Measurements from ENCODE around the gene SLC38A5.
"Not testable (repeated sequence)": the region's sequence is repeated elsewhere in the genome, so short reads cannot be mapped to it uniquely, and the experiment has no call there.

SLC38A5 gene

DNA sequence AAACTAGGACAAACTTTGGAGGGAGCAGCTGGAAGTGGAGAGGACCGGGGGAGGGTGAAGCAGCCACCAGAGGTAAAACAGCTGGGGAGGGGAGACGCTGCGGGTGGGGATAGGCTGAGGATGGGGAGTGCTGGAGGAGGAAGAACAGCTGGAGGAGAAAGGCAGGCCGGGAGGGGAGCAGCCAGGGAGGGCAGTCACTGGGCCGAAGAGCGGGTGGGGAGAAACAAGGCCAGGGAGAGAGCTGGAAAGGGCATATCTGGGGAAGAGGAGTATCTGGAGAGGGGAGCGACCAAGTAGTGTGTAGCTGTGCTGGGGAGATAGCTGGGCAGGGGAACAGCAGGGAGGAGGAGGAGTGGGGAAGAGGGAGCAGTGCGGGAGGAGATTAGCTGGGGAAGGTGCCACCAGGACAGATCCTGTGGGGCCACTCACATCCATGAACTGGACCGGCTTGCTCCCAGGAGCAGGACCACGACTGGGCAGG lies 2.7 kb downstream of the SLC38A5 start:
- no peak for DNase-seq

DNA sequence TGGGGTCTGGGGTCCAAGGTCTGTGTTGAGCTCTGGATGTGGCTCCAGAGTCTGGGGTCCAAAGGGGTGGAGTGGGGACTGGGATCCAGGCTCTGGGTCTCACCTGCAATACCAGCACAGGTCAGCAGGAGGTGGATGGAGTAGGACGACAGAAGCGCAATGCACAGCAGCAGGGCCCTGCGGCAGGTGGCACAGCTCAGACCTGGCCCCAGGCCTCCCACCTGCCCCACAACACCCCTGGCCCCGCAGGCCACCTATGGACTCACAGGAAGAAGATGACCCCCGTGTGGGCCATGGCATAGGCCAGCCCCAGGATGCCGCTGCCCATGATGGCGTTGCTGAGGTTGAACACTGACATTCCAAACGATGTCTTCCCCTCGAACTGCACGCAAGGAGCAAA lies 3.4 kb downstream of the SLC38A5 start:
- no peak for DNase-seq

DNA sequence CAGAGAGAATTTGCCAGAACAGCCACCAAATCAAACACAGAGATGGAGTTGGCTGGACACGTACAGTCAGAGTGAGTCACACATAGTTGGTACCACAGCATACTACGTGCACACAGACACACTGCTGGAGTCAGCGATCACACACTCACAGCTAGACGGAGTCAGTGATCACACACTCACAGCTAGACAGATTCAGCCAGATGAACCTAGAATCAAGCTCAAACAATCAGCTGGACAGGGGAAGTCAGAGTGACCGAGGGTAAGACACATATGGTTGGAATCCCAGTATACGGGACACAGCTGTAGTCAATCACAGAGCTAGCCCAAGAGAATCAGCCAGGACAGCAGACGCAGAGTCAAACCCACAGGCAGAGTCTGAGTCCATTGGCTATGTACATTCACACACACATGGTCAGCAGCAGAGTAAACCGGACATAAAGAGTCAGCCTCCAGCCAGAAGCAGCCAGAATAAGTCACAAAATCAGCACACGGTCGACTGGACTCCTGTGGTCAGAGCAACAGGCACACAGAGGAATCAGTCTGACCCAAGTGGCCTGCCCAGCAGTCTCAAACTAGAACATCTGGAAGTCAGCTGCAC lies 4.6 kb downstream of the SLC38A5 start:
- DNase-seq = peak; percentile 6

DNA sequence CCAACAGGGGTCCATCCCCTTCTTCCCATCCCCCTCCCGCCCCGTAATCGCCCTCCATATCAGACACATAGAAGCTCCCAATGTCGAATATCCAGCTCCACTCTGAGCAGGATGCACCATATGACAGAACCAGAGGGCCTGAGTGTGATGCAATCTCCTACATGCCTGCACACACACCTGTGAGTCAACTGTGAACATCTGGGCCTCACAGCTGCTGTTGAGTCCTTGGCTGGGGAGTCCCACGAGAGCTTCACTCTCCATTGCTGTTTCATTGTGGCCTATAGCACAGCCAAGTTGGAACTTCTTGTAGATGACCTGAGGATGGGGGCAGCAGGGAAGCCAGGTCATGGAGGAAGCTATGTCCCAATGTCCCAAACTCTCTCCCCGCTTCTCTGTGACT lies 8.2 kb downstream of the SLC38A5 start:
- DNase-seq = no peak

DNA sequence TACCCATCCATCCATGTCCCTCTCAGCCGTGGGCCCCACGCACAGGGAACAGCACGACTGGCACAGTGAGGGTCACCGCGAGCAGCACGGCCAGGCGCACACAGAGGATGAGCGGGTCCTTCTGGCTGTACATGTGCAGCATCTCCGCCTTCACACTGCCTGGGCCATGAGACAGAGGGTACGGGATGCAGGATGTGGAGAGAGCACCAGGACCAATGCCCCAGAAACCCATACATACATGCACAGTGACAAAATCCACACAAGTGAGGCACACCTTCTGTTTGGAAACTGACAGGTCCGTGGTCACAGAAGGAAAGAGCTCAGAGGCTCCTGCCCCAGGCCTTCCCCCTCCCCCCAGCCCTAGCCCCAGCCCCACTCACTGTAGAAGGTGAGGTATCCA lies 9.5 kb downstream of the SLC38A5 start:
- no peak for DNase-seq

DNA sequence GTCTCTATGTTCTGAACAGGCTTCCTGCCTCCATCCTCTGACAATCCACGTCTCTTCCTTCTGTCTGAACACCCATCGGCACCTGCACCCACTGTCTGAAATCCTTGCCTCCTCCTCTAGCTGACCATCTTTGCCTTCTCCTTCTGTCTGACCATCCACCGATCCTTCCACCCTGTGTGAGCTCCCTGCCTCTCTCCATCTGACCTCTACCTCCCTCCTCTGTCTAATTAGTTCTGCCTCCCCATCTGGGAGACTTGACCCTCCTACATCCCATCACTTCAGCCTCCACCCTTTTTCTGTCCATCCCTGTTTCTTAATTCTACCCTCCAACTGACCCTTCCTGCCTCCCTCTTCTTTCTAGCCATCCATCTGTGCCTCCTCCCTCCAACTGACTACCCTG lies 10.0 kb downstream of the SLC38A5 start:
- DNase-seq = no peak

DNA sequence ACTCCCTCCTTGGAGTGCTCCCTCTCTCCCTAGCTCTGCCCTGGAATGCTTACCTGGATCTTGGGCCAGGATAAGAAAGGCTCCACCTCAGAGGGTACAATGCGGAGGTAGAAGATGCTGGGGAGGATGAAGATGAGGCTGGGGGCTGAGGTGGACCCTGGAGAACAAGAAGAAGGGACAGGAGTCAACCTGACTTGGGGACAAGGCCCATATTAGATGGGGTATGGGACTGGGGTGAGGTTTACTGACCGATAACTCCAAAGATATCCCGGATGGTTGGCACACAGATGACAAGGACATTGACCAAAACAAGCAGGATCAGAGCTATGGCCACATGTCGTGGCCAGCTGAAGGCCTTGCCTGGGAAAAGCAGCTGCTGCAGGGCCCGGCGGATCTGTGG lies 10.6 kb downstream of the SLC38A5 start:
- no peak for DNase-seq

DNA sequence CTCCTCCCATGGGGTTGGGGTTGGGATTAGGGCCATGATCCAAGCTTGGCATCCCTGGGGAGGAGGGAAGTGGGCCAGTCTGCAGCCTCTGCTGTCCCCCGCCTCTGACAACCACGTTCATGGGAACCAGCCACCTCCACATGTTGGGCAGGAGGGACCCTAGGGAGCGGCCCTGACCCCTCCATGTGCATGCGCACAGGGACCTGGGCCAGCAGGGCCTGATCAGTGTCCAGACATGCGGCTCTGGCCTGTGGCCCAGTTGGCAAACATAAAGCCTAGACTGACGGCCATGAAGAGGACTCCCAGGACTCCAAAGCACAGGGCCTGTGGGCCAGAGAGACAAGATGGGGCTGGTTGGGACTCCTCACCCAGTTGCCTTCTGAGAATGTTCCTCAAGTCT lies 11.3 kb downstream of the SLC38A5 start:
- DNase-seq = no peak

DNA sequence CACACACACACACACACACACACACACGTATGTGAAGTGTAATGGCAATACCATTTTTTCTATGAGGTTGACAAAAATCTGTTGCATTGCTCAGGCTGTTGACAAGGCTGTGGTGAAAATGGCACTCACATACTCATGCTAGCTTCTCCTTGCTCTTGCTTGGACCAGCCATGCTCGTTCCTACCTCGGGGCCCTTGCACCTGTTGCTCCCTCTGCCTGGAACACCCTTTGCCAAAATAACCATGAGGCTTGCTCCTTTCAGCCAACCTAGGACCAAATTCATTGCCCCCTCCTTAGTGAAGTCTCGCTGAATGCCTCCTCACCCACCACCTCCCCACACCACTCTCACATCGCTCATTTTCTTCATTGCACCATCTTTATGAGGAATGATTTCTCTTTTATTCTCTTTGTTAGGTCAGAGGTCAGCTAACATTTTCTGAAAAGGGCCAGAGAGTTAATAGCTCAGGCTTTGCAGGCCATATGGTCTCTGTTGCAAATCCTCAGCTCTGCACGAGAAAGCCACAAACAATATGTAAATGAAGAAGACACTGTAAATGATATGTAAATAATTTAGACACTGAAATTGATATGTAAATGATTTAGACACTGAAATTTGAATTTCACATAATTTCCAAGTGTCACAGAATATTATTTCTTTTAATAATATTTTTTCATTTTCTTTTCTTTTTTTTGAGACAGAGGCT lies 13.3 kb downstream of the SLC38A5 start:
- DNase-seq = no peak

DNA sequence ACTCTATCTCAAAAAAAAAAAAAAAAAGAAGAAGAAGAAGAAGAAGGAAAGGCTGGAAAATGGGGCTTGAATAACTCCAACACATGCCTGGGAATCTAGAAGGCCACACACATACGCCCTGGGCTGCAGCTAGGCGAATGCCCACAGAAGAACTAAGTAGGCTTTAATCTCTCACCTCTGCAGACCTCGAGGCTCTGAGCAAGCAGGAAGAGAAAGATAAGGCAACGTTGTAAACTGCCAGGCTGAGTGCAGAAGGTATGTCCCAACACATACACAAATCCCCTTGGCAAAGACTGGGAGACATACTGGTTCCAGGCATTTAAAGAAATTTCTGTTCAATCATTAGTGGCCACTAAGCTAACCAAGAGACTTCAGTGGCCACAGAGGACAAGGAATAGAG lies 18.4 kb downstream of the SLC38A5 start:
- no peak for DNase-seq

DNA sequence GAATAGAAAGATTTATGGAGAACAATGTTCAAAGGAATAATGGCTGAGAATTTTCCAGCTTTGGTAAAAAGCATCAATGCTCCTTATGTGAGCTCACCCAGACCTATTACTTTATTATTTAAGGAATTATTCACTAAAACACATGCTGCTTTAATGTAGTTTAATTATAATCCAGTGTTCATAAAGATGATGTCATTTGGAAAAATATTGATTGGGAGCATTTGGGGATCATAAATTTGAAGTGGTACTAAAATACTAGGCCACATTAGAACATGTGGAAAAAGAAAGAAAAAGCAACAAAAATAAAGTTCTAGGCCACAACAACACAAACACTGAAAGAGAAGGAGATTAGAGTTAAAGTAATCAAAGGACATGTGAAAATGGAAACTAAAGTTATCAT lies 20.0 kb downstream of the SLC38A5 start:
- no peak for DNase-seq

DNA sequence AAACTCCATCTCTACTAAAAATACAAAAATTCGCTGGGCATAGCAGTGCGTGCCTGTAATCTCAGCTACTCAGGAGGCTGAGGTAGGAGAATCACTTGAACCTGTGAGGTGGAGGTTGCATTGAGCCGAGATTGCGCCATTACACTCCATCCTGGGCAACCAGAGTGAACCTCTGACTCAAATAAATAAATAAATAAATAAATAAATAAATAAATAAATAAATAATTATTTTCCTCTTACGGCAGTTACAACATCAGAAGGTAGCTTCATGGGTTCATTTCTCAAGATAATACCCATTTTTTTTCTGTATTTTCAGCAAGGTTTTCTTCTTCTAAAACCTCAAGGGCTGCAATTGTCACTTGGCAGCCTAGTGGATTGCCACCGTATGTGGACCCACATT lies 22.9 kb downstream of the SLC38A5 start:
- not testable (repeated sequence) for DNase-seq

DNA sequence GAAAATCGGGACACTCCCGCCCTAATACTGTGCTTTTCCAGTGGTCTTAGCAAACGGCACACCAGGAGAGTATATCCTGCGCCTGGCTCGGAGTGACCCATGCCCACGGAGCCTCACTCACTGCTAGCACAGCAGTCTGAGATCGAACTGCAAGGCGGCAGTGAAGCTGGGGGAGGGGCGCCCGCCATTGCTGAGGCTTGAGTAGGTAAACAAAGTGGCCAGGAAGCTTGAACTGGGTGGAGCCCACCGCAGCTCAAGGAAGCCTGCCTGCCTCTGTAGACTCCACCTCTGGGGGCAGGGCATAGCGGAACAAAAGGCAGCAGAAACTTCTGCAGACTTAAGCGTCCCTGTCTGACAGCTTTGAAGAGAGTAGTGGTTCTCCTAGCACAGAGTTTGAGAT lies 36.3 kb downstream of the SLC38A5 start:
- DNase-seq = not testable (repeated sequence)

DNA sequence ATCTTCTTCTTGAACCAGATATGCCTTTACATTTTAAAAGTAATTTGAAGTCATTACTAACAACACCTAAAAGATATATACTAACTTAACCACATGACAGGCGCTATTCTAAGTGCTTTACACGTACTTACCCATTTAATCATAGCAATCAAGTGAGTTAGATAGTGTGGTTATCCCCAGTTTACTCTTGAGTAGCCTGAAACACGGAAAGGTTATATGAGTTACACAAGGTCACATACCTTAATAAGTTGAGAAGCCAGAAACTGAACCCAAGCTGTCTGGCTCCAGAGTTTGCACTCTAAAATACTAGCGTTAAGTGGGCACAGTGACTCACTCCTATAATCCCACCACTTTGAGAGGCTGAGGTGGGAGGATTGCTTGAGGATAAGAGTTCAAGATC lies 39.9 kb downstream of the SLC38A5 start:
- not testable (repeated sequence) for DNase-seq

DNA sequence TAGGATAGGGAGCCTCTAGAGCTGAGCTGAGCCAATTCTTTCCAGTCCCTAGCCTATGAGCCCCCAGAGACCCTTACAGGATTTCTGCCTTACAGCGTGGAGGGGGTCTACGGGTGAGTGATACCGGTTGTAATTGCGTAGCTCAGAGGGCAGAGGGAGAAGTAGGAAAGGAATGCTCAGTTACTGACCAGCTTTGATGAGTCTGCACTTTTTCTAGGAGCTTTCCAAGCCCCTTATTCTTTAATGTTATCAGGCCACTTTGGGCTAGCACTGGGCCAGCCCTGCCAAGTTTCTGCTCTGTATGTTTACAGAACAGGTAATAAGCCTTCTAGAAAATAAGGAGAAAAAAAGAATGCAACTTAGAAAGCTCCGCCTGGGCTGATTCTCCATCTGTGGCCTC lies 40.5 kb downstream of the SLC38A5 start:
- DNase-seq = not testable (repeated sequence)

DNA sequence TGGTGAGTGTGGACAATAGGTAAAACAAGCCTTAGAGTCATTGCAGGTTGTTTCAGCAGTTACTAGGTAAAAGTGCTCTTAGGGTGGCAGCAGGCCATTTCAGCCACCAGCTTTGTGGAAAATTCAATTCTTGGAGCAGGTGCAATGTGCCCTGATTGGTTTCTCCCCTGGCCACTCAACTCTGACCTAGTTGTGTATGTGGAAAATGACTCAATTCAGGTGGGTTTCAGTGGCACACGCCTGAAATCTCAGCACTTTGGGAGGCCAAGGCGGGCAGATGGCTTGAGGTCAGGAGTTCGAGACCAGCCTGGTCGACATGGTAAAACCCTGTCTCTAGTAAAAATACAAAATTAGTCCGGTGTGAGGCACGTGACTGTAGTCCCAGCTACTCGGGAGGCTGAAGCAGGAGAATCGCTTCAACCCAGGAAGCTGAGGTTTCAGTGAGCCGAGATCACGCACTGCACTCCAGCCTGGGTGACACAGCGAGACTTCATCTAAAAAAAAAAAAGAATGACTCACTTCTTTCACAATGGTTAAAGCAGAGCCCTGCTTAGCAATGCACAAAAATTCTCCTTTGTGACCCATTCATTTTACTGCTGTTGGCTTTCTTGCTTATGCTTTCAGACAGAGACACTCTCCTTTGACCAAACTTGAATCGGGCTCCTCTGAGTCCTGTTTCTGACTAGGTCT lies 42.9 kb downstream of the SLC38A5 start:
- DNase-seq = not testable (repeated sequence)

DNA sequence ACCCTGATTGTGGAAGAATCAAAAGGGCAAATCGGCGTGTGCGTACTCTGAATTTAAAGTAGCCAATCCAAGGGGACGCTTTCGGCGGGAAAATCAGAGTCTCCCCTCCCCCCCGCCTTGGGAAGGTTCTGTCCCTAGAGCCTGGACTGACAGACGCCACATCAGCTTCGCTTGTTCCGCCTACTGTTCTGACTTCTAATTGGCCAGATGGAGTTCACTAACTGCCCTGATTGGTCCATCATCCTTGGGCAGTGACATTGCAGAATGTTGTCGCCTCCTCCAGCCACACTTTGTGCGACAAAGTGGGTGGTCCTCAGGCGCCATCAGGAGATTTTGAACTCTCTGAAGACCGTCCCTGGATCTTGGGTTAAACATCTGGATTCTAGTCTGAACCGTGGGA lies 58.2 kb downstream of the SLC38A5 start, which contains the start of gene SSX4B:
Gene SSX4B (minus strand): TSS at position 101 of the 400 bp plus-strand sequence. CDS start 588 bp downstream, outside the sequence.
- DNase-seq = not testable (repeated sequence)

Measured in kidney glomerular epithelial cell (primary cell).